SK-N-SH treated with all-trans-retinoic acid at 6 μM for 48 hours (cell line): ENCODE measurements around the gene PPP1R27.

Experiments used
- ARNTL ChIP-seq: fragments of 450-650 bp; formaldehyde crosslinking; IDR thresholded peaks from 2 replicates; pipeline ENCODE4 v1.5.0; 2020; ENCODE audit warnings: low read depth, mild to moderate bottlenecking, moderate library complexity, borderline replicate concordance
- BACH2 ChIP-seq: fragments of 250-450 bp; sonication (Bioruptor Pico); IDR thresholded peaks from 2 replicates; pipeline ENCODE4 v1.9.0; 2021; ENCODE audit warnings: mild to moderate bottlenecking, borderline replicate concordance
- CSDC2 ChIP-seq: fragments of 250-450 bp; sonication (Bioruptor Pico); IDR thresholded peaks from 2 replicates; pipeline ENCODE4 v1.5.0; 2020; ENCODE audit warnings: mild to moderate bottlenecking, moderate library complexity
- ISL1 ChIP-seq: fragments of 250-450 bp; sonication (Bioruptor Pico); IDR thresholded peaks from 2 replicates; pipeline ENCODE4 v2.1.2; 2022; ENCODE audit warnings: mild to moderate bottlenecking, moderate library complexity
- PPARA ChIP-seq: fragments of 250-450 bp; sonication (Bioruptor Pico); IDR thresholded peaks from 2 replicates; pipeline ENCODE4 v1.5.0; 2020; ENCODE audit warnings: mild to moderate bottlenecking, borderline replicate concordance
- RARB ChIP-seq: fragments of 250-450 bp; sonication (Bioruptor Pico); IDR thresholded peaks from 2 replicates; pipeline ENCODE4 v1.8.0; 2021; ENCODE audit warnings: mild to moderate bottlenecking, moderate library complexity
- TCF4 ChIP-seq: fragments of 250-450 bp; sonication (Bioruptor Pico); IDR thresholded peaks from 2 replicates; pipeline ENCODE4 v1.8.0; 2021; ENCODE audit warnings: mild to moderate bottlenecking, moderate library complexity, borderline replicate concordance
- ZFP30 ChIP-seq: fragments of 450-650 bp; formaldehyde crosslinking; IDR thresholded peaks from 2 replicates; pipeline ENCODE4 v1.5.0; 2022; ENCODE audit warnings: mild to moderate bottlenecking, moderate library complexity
- TF ChIP-seq, protein P1 (sequence below): fragments of 250-450 bp; sonication (Bioruptor Pico); IDR thresholded peaks from 2 replicates; pipeline ENCODE4 v1.8.0; 2021; ENCODE audit warnings: low read depth, mild to moderate bottlenecking, moderate library complexity, borderline replicate concordance
- TF ChIP-seq, protein P2 (sequence below): fragments of 250-450 bp; sonication (Bioruptor Pico); IDR thresholded peaks from 2 replicates; pipeline ENCODE4 v1.5.1; 2020; ENCODE audit warnings: low read depth, mild to moderate bottlenecking, moderate library complexity
- TF ChIP-seq, protein P3 (sequence below): fragments of 250-450 bp; sonication (Bioruptor Pico); IDR thresholded peaks from 2 replicates; pipeline ENCODE4 v1.8.0; 2020; ENCODE audit warnings: mild to moderate bottlenecking, moderate library complexity, borderline replicate concordance
- TF ChIP-seq, protein P4 (sequence below): fragments of 250-450 bp; sonication (Bioruptor Pico); IDR thresholded peaks from 2 replicates; pipeline ENCODE4 v1.5.0; 2020; ENCODE audit warnings: mild to moderate bottlenecking, moderate library complexity

DNA sequence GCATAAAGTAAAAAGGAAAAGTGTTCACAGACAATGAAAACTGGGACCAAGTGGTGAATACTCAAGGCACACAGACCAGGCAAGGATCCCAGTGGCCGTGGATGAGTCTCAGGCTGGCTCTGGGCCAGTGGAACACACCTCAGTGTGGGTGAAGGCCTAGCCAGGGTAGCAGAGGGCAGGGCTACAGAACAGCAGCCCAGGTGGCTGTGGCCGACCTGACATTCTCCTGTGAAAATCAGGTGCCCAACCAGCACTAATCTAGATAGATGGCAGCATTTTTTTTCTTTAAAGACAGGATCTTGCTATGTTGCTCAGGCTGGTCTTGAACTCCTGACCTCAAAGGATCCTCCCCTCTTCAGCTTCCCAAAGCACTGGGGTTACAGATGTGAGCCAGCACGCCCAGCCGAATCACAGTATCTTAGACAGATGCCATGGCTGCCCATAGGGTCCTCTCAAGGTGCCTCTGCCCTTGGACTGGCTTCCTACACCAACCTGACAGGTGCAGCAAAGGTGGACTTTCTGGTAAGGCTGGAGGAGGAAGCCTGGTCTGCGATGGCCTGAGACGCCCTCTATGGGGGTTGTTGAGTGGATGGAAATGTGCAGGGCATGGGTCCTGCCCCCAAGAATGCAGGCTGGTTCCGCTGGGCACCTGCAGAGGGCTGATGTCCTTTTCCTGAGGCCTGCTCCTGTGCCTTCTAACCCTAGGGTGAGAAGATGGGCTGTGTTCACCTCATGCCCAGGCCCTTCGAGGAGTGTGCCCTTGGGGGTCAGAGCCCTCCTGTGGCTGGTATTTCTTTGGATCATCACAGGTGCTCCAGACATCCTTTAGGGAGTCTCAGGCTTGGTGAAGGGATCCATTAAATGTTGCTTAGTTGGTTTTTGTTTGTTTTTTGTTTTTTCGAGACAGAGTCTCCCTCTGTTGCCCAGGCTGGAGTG lies 29.3 kb upstream of the PPP1R27 start:
- TF ChIP-seq PPARA (CRISPR knock-in tag): no peak
- TF ChIP-seq, protein P1, sequence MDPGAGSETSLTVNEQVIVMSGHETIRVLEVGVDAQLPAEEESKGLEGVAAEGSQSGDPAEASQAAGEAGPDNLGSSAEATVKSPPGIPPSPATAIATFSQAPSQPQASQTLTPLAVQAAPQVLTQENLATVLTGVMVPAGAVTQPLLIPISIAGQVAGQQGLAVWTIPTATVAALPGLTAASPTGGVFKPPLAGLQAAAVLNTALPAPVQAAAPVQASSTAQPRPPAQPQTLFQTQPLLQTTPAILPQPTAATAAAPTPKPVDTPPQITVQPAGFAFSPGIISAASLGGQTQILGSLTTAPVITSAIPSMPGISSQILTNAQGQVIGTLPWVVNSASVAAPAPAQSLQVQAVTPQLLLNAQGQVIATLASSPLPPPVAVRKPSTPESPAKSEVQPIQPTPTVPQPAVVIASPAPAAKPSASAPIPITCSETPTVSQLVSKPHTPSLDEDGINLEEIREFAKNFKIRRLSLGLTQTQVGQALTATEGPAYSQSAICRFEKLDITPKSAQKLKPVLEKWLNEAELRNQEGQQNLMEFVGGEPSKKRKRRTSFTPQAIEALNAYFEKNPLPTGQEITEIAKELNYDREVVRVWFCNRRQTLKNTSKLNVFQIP: no peak
- no peak for TF ChIP-seq ARNTL
- TF ChIP-seq, protein P2, sequence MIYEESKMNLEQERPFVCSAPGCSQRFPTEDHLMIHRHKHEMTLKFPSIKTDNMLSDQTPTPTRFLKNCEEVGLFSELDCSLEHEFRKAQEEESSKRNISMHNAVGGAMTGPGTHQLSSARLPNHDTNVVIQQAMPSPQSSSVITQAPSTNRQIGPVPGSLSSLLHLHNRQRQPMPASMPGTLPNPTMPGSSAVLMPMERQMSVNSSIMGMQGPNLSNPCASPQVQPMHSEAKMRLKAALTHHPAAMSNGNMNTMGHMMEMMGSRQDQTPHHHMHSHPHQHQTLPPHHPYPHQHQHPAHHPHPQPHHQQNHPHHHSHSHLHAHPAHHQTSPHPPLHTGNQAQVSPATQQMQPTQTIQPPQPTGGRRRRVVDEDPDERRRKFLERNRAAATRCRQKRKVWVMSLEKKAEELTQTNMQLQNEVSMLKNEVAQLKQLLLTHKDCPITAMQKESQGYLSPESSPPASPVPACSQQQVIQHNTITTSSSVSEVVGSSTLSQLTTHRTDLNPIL: no peak
- no peak for TF ChIP-seq BACH2 (CRISPR knock-in tag)
- TF ChIP-seq, protein P3, sequence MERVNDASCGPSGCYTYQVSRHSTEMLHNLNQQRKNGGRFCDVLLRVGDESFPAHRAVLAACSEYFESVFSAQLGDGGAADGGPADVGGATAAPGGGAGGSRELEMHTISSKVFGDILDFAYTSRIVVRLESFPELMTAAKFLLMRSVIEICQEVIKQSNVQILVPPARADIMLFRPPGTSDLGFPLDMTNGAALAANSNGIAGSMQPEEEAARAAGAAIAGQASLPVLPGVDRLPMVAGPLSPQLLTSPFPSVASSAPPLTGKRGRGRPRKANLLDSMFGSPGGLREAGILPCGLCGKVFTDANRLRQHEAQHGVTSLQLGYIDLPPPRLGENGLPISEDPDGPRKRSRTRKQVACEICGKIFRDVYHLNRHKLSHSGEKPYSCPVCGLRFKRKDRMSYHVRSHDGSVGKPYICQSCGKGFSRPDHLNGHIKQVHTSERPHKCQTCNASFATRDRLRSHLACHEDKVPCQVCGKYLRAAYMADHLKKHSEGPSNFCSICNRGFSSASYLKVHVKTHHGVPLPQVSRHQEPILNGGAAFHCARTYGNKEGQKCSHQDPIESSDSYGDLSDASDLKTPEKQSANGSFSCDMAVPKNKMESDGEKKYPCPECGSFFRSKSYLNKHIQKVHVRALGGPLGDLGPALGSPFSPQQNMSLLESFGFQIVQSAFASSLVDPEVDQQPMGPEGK: no peak
- no peak for TF ChIP-seq CSDC2 (CRISPR knock-in tag)
- no peak for TF ChIP-seq RARB (CRISPR knock-in tag)
- no peak for TF ChIP-seq ISL1 (CRISPR knock-in tag)
- no peak for TF ChIP-seq TCF4 (CRISPR knock-in tag)
- TF ChIP-seq ZFP30 (CRISPR knock-in tag): no peak
- TF ChIP-seq, protein P4, sequence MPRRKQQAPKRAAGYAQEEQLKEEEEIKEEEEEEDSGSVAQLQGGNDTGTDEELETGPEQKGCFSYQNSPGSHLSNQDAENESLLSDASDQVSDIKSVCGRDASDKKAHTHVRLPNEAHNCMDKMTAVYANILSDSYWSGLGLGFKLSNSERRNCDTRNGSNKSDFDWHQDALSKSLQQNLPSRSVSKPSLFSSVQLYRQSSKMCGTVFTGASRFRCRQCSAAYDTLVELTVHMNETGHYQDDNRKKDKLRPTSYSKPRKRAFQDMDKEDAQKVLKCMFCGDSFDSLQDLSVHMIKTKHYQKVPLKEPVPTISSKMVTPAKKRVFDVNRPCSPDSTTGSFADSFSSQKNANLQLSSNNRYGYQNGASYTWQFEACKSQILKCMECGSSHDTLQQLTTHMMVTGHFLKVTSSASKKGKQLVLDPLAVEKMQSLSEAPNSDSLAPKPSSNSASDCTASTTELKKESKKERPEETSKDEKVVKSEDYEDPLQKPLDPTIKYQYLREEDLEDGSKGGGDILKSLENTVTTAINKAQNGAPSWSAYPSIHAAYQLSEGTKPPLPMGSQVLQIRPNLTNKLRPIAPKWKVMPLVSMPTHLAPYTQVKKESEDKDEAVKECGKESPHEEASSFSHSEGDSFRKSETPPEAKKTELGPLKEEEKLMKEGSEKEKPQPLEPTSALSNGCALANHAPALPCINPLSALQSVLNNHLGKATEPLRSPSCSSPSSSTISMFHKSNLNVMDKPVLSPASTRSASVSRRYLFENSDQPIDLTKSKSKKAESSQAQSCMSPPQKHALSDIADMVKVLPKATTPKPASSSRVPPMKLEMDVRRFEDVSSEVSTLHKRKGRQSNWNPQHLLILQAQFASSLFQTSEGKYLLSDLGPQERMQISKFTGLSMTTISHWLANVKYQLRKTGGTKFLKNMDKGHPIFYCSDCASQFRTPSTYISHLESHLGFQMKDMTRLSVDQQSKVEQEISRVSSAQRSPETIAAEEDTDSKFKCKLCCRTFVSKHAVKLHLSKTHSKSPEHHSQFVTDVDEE (CRISPR knock-in tag): no peak
